HepG2 (cell line): ENCODE measurements around the gene GUCY1A1. TPM values are rescaled to one million over a fixed set of nuclear protein-coding genes. Genes with fewer than 3 reads are reported as not detected.

ENCODE experiments used
- ATAC-seq: fragments of 200-7000 bp; cut with Tn5 transposase; 3 replicates; pipeline ENCODE4 v1.9.1; 2020; ENCODE audit warnings: mild to moderate bottlenecking, moderate library complexity
- BruUV-seq: library from RNA; stranded (reverse); fragments of 400-500 nt; replicated peaks from 2 replicates; lab custom pipeline; 2021; lab: Mats Ljungman, UMichigan
- CTCF ChIA-PET: fragments of 300-600 bp; formaldehyde crosslinking; extraction: SDS; loops from one replicate; lab custom pipeline; 2021; ENCODE audit warnings: low total read pairs, inconsistent platforms, low intra/inter-chr PET ratio; lab: Yijun Ruan, JAX
- POLR2A ChIA-PET: fragments of 350-600 bp; sonication (Branson Sonifier 250); formaldehyde crosslinking; loops from one replicate; lab custom pipeline; 2020; ENCODE audit warnings: antibody characterized with exemption, inconsistent platforms; lab: Yijun Ruan, JAX
- DNase-seq: peaks from one replicate; pipeline ENCODE4 v3.0.0-alpha.2; 2015; ENCODE audit warnings: low spot score
- FAIRE-seq: peaks from 3 replicates; lab custom pipeline; 2011; peaks lifted over from hg19 to GRCh38; lab: Jason Lieb, UNC
- H2AFZ ChIP-seq: one replicate; pipeline ENCODE4 v1.6.1; 2011; ENCODE audit warnings: low read length, inconsistent platforms
- H3K27ac ChIP-seq: fragments of 300-600 bp; 3 replicates; pipeline ENCODE4 v1.8.0; 2011; ENCODE audit warnings: mixed run types, mild to moderate bottlenecking, mixed read lengths, low read length, inconsistent platforms; ENCODE audit not compliant: insufficient read depth; ENCODE audit errors: extremely low read length
- H3K27me3 ChIP-seq, 2 experiments: fragments of 200-600 bp in 1 of 2; 2 replicates in 1 of 2; 3 replicates in 1 of 2; pipeline versions ENCODE4 v1.6.0 to v1.8.0; 2011; ENCODE audit warnings: low read length in 2 of 2, mild to moderate bottlenecking in 2 of 2, moderate library complexity in 2 of 2, inconsistent platforms in 1 of 2; ENCODE audit not compliant: insufficient read depth in 2 of 2, control insufficient read depth in 1 of 2
- H3K36me3 ChIP-seq, 2 experiments: fragments of 200-600 bp in 1 of 2; replicated peaks in 1 of 2; 2 replicates in 1 of 2; 3 replicates in 1 of 2; pipeline versions ENCODE4 v1.5.1 to v1.8.0; 2011; ENCODE audit warnings: low read length in 2 of 2, inconsistent platforms in 1 of 2; ENCODE audit not compliant: insufficient read depth in 2 of 2, control insufficient read depth in 1 of 2
- H3K4me1 ChIP-seq: 2 replicates; pipeline ENCODE4 v1.5.1; 2012; ENCODE audit warnings: low read length, inconsistent platforms; ENCODE audit not compliant: insufficient read depth
- H3K4me2 ChIP-seq: 2 replicates; pipeline ENCODE4 v1.6.0; 2011; ENCODE audit warnings: low read depth, low read length, inconsistent platforms
- H3K4me3 ChIP-seq, 3 experiments: fragments of 200-600 bp in 1 of 3; sonication (generic), shearing (Covaris generic) in 1 of 3; replicated peaks in 1 of 3; 2 replicates each; pipeline ENCODE4 v1.5.1; 2011 to 2016; ENCODE audit warnings: low read length in 3 of 3, inconsistent platforms in 2 of 3, low read depth in 2 of 3, mild to moderate bottlenecking in 2 of 3, control low read depth in 1 of 3, mixed read lengths in 1 of 3; ENCODE audit not compliant: insufficient read depth in 1 of 3
- H3K79me2 ChIP-seq: one replicate; pipeline ENCODE4 v1.6.1; 2011; ENCODE audit warnings: low read length, inconsistent platforms; ENCODE audit not compliant: insufficient read depth
- H3K9ac ChIP-seq: 2 replicates; pipeline ENCODE4 v1.6.0; 2011; ENCODE audit warnings: mild to moderate bottlenecking, low read depth, low read length, inconsistent platforms; ENCODE audit not compliant: insufficient read depth
- H3K9me3 ChIP-seq: 2 replicates; pipeline ENCODE4 v1.5.1; 2012; ENCODE audit warnings: mild to moderate bottlenecking, low read length
- H4K20me1 ChIP-seq: 2 replicates; pipeline ENCODE4 v1.6.0; 2011; ENCODE audit warnings: inconsistent platforms, mild to moderate bottlenecking, low read length, moderate library complexity; ENCODE audit not compliant: insufficient read depth
- CENPT ChIP-seq: sonication (generic); formaldehyde crosslinking; IDR thresholded peaks from 2 replicates; pipeline ENCODE4 v1.8.0; 2022; ENCODE audit warnings: low read depth, mild to moderate bottlenecking, moderate library complexity, missing genetic modification reagents
- EZH2 ChIP-seq: conservative IDR thresholded peaks from 2 replicates; pipeline ENCODE4 v1.6.1; 2012; ENCODE audit warnings: mild to moderate bottlenecking, low read depth, low read length, moderate library complexity
- FOXK2 ChIP-seq: fragments of 450-650 bp; IDR thresholded peaks from 2 replicates; pipeline ENCODE4 v1.6.1; 2016
- GZF1 ChIP-seq: sonication (generic); formaldehyde crosslinking; IDR thresholded peaks from 2 replicates; pipeline ENCODE4 v1.5.1; 2020; ENCODE audit warnings: mild to moderate bottlenecking, missing genetic modification reagents
- ISL2 ChIP-seq: sonication (generic); formaldehyde crosslinking; IDR thresholded peaks from 2 replicates; pipeline ENCODE4 v1.5.0; 2020; ENCODE audit warnings: missing genetic modification reagents
- MIER2 ChIP-seq: IDR thresholded peaks from 2 replicates; pipeline ENCODE4 v1.6.1; 2016; ENCODE audit warnings: missing biosample characterization, missing genetic modification reagents
- PITX1 ChIP-seq: sonication (generic); formaldehyde crosslinking; IDR thresholded peaks from 2 replicates; pipeline ENCODE4 v1.5.1; 2020; ENCODE audit warnings: mild to moderate bottlenecking, missing genetic modification reagents
- SCMH1 ChIP-seq: sonication (generic); formaldehyde crosslinking; IDR thresholded peaks from 2 replicates; pipeline ENCODE4 v1.9.0; 2021; ENCODE audit warnings: missing genetic modification reagents, mild to moderate bottlenecking, borderline replicate concordance
- ZNF382 ChIP-seq: sonication (generic); formaldehyde crosslinking; IDR thresholded peaks from 2 replicates; pipeline ENCODE4 v1.5.0; 2020; ENCODE audit warnings: missing genetic modification reagents, mild to moderate bottlenecking, borderline replicate concordance
- ZNF556 ChIP-seq: sonication (generic); formaldehyde crosslinking; IDR thresholded peaks from 2 replicates; pipeline ENCODE4 v1.4.0; 2020; ENCODE audit warnings: mild to moderate bottlenecking, missing genetic modification reagents, borderline replicate concordance
- in situ Hi-C: cut with HindIII; loops from 2 replicates; pipeline ENCODE4 v1.10.0; 2017; ENCODE audit warnings: low pct_unique_long_range_greater_than_20kb; ENCODE audit not compliant: extremely low pct_ligation_motif_present
- intact Hi-C: fragments of 100-400 bp; cut with micrococcal nuclease; formaldehyde crosslinking; loops from one replicate; pipeline ENCODE4 v1.10.0; 2022; ENCODE audit not compliant: unreplicated experiment
- polyA plus RNA-seq, 8 experiments: library from polyadenylated mRNA; depleted of rRNA in 3 of 8; stranded (reverse) in 7 of 8; unstranded in 1 of 8; fragments of >200 nt; fragmentation: Illumina TruSeq in 4 of 8; extraction: Trizol in 4 of 8; gene quantifications; 2 replicates each; pipeline versions ENCODE4 v1.2.1 to v1.2.3, GENCODE V29; 2011 to 2016; ENCODE audit warnings: low read depth in 4 of 8, missing spikeins in 1 of 8, mixed read lengths in 1 of 8; ENCODE audit not compliant: insufficient read depth in 1 of 8
- total RNA-seq, 5 experiments: library from RNA; depleted of rRNA; stranded (reverse); fragments of >200 nt; fragmentation: Illumina TruSeq; extraction: Trizol; gene quantifications; 2 replicates each; pipeline ENCODE4 v1.2.3, GENCODE V29; 2016; ENCODE audit warnings: low read depth in 1 of 5
- TF ChIP-seq, protein P1 (sequence below), 2 experiments: sonication (generic) in 1 of 2; formaldehyde crosslinking in 1 of 2; IDR thresholded peaks; 2 replicates each; pipeline versions ENCODE4 v1.4.0 to v1.6.1; 2016 to 2020; ENCODE audit warnings: borderline replicate concordance in 1 of 2, low read depth in 1 of 2, mild to moderate bottlenecking in 1 of 2, missing genetic modification reagents in 1 of 2

Gene GUCY1A1
- total and polyA plus RNA-seq, 2 of the 13 experiments (the other 11 are each of a cell fraction or from before 2014, with no cell fraction given), result not detected

- intact Hi-C loops, result no loop called here
- no peaks in the 10 kb centered on the region for H3K27me3 ChIP-seq
- FAIRE-seq (no peak), DNase-seq (no peak), ATAC-seq (no peak)
- H3K4me3 ChIP-seq, result no peak overlapping the region
- H3K27ac ChIP-seq, result no peak overlapping the region
- BruUV-seq, result no TSS peak
- H3K79me2 ChIP-seq, result no peaks in the 10 kb centered on the region
- no peaks in the 10 kb centered on the region for H3K9me3 ChIP-seq
- TF ChIP-seq GZF1 (CRISPR knock-in tag) (no peak), MIER2 (CRISPR knock-in tag) (no peak), PITX1 (no peak), ISL2 (CRISPR knock-in tag) (no peak), FOXK2 (no peak), ZNF556 (CRISPR knock-in tag) (no peak), ZNF382 (CRISPR knock-in tag) (no peak), CENPT (CRISPR knock-in tag) (no peak)
- no peaks in the 10 kb centered on the region for H3K36me3 ChIP-seq
- no peak overlapping the region for H2AFZ ChIP-seq
- no peak overlapping the region for H3K4me2 ChIP-seq
- no peaks in the 10 kb centered on the region for H4K20me1 ChIP-seq
- no peak overlapping the region for H3K9ac ChIP-seq
- in situ Hi-C loops, result no loop called here
- CTCF ChIA-PET, result no interaction called here
- POLR2A ChIA-PET, result no interaction called here
- no peaks in the 10 kb centered on the region for H3K4me1 ChIP-seq
Observed at GRCh38 chr4:155620637-155621036, 46.0 kb upstream of the GUCY1A1 start.

- FAIRE-seq, result no peak
- H3K9ac ChIP-seq, result no peak overlapping the region
- H3K4me3 ChIP-seq, result no peak overlapping the region
- H3K79me2 ChIP-seq, result no peaks in the 10 kb centered on the region
- no peak for DNase-seq
- CTCF ChIA-PET, result no interaction called here
- POLR2A ChIA-PET, result no interaction called here
- H2AFZ ChIP-seq, result no peak overlapping the region
- H3K36me3 ChIP-seq, result no peaks in the 10 kb centered on the region
- H3K27ac ChIP-seq, result no peak overlapping the region
- H3K27me3 ChIP-seq, result no peaks in the 10 kb centered on the region
- no TSS peak for BruUV-seq
- ATAC-seq, result no peak
- no peaks in the 10 kb centered on the region for H3K9me3 ChIP-seq
- intact Hi-C loops, result no loop called here
- H3K4me2 ChIP-seq, result no peak overlapping the region
- in situ Hi-C loops, result no loop called here
- H4K20me1 ChIP-seq, result no peaks in the 10 kb centered on the region
- H3K4me1 ChIP-seq, result no peaks in the 10 kb centered on the region
- TF ChIP-seq, protein P1, sequence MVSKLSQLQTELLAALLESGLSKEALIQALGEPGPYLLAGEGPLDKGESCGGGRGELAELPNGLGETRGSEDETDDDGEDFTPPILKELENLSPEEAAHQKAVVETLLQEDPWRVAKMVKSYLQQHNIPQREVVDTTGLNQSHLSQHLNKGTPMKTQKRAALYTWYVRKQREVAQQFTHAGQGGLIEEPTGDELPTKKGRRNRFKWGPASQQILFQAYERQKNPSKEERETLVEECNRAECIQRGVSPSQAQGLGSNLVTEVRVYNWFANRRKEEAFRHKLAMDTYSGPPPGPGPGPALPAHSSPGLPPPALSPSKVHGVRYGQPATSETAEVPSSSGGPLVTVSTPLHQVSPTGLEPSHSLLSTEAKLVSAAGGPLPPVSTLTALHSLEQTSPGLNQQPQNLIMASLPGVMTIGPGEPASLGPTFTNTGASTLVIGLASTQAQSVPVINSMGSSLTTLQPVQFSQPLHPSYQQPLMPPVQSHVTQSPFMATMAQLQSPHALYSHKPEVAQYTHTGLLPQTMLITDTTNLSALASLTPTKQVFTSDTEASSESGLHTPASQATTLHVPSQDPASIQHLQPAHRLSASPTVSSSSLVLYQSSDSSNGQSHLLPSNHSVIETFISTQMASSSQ (IDR thresholded peaks at IDR 0.05; ENCODE audit: low read depth), result no peak
- TF ChIP-seq, protein P1 (CRISPR knock-in tag; IDR thresholded peaks at IDR 0.05; ENCODE audit: borderline replicate concordance), result no peak
- TF ChIP-seq EZH2, result no peak
- TF ChIP-seq SCMH1 (CRISPR knock-in tag), result no peak
Observed at GRCh38 chr4:155624478-155624877, 42.2 kb upstream of the GUCY1A1 start.
